GM19463 (cell line): ENCODE measurements around the gene IL18R1.

ENCODE experiments used
- ATAC-seq: cut with Tn5 transposase; IDR thresholded peaks from one replicate; pipeline ENCODE4 v1.9.1; 2021; ENCODE audit warnings: mild to moderate bottlenecking, moderate library complexity; ENCODE audit not compliant: unreplicated experiment

IL18R1 gene

DNA sequence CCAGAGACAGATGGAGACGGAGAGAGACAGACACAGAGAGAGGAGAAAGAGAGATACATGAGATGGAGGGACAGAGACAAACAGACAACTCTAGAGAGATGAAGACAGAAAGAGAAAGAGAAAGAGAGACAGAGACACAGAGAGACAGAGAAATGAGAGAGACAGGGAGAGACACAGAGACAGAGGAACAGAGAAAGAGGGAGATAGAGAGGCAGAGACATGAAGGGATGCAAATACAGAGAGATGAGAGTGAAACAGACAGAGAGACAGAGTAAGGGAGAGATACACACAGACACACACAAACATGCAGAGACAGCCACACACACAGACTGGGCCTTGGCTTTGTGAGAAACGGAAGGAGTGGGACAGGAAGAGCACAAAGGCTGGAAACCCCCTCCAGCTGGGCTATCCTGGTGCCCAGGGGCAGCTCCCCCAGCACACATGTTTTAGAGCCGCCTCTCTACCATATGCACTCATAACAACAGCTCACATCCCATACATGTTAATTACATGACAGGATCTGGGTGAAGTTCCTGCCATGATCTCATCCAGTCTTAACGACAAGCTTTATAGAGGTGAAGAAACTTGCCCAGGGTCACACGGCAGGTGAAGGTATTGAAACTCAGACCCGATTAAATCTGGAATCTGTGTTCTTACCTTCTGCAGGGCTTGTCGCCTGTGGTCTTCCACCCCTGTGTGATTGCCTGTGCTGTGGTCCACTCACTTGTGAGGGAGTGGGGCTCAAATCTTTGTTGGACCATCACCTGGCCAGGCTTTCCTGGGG is 32.4 kb downstream of the IL18R1 start:
- ATAC-seq, result peak; percentile 64

DNA sequence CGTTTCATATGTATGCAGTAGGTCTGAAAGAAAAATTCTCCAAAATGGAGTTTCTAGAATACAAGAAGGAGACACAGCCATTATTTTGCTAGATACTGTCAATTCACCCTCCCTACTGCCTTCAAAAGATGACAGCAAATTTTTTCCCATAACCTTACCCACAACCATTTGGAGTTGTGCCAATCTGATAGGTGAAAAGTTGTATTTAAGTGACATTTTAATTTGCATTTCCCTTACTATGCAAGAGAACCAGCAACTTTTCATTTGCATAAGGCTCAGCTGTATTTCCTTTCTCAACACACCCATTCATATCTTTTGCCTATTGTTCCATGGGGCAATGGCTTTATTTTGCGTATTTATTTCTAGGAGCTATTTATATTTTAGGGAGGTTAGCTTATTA is 36.0 kb downstream of the IL18R1 start:
- ATAC-seq, result no peak

DNA sequence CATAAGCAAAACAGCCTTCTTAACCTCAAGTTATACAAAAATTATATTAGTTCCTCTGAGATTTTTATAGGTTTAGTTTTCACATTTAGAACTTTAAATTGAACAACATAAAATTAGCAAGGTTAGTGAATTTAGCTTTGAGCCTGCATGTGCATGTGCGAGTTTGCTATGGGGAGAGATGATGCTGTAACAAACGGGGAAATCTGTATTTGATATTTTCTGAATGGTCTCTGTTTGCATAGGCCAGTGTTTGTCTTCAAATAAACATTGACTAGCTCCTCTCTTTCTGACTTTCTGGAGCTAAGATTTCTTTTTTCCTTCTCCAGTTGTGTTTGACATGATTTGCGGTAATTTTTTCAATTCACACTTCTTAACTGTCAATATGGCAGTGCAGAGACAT is 36.5 kb downstream of the IL18R1 start:
- ATAC-seq, result no peak

DNA sequence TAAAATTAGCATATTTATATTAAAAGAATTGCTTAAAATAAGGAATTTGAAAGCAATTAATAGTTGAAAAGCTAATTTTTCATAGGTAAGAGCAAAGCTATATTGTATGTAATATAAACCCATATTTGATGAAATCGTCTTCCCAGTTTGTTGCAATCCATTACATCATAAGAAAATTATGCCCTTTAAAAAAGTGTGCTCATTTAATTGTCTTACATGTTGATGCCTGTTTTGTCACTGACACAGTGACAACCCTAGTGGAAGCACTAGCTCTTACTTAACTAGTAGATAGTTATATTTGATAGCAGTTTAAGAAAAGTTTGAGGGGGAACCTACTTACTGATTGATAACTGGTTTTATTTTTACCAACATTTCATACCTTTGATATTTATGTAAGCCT is 37.3 kb downstream of the IL18R1 start:
- no peak for ATAC-seq

DNA sequence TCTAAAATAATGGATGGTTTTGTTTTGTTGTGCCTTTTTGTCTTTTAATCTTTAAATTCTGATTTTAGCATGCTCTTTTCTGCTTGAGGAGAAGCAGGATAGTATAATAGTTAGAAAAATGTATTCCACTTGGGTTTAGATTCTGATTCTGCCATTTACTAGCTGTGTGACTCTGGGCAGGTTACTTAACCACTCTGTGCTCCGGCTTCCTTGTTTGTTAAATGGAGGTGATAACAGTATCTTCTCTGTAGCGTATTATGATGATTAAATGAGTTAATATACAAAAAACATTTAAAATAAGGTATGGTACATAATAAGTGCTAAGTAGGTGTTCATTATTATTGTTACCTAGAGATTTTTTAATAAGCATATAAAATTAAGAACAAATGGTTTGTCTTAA is 40.4 kb downstream of the IL18R1 start:
- no peak for ATAC-seq

DNA sequence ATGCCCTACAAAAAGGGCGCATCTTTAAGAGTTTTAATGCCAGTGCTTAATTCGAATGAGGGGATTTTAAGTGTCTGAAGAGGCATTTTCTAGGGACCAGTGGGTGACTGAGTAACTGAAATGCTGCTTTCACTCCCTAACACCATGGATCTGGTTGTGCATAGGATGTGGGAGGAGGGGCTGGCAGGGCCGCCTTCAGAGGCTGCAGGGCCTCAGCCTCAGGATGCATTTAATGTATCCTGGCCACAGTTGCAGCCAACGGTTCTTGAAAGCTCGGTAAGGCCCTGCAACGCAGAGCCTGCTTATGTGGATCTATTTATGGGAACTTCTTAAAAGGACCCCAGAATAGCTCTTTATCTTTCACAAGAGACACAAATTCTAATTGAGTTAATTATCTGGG is 41.6 kb downstream of the IL18R1 start:
- no peak for ATAC-seq

DNA sequence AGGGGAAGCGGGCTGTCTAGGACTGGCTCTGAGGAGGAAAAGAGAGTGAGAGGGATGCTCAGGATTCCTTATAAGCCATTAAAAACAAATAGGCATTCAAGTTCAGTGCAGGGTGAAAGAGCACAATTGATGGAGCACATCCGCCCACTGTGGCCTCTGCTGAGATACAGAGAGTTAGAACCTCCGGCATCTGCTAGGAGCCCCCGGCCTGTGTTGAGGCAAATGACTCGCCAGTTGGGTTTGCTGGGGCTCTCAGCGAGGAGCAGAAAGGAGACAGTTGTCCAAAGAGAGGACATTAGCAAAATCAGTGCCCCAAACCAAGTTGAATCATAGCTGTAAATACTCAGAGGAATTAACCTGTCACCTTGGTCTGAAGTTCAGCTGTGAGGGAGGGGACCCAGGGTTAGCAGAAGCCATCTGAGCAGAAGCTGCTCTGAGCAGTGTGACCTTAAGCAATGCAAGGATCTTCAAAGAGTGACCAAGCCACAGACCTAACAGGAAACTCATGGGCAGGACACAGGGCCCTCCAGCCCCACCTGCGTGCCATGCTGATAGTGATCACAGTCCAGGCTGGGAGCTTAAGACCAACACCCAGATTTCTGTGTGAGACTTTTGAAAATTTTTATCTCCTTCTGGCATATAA is 44.0 kb downstream of the IL18R1 start:
- ATAC-seq, result no peak

DNA sequence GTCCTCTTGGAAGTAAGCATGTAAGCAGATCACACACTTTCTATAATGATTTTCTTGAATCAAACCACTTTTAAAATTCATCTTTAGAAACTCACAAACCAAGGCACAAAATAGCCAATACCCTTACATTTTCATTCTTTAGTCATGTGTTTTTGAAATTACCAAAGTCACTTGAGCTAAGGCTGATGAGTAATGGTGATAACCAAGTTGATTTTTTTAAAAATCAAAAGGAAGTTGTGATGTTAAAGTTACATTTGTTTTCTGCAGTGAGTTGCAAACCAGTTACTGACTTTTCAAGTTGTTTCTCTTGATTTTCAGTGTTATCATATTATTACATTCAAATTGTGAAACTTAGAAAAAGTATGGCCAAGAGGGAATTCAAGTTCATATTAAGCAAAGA is 45.9 kb downstream of the IL18R1 start:
- no peak for ATAC-seq

DNA sequence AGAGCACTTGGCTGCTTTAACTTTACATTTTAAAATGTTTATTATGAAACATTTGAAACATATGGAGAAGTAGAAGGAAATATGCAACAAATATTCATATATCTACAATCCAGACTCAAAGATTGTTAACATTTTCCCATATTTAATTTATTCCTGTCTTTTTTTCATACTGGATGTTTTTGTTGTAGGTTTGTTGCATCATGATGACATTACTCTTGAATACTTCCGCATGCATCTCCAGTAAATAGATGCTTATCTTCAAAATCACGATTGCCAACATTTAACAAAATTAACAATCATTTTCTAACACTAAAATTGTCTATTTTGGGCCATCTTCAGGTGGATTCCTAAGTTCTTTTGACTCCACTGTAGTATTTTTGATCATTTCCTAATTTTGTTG is 46.3 kb downstream of the IL18R1 start:
- no peak for ATAC-seq

DNA sequence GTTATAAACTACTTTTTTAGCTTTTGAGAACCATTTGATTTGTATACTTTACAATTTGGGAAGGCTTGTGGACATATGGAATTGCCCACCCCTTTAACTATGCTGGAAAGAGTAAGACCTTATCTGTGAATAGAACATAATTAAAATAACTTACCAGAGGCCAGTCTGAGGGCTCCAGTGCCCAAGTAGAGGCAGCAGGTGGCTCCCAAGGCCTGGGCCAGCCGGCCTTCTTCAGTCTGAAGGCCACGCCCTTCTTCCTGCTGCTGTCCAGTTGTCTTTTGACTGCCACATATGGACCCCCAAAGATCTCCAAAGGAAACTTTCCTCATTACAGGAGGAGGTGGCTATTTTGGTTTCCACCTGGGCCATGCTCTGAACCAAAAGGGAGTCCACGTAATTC is 55.4 kb downstream of the IL18R1 start:
- ATAC-seq, result no peak

DNA sequence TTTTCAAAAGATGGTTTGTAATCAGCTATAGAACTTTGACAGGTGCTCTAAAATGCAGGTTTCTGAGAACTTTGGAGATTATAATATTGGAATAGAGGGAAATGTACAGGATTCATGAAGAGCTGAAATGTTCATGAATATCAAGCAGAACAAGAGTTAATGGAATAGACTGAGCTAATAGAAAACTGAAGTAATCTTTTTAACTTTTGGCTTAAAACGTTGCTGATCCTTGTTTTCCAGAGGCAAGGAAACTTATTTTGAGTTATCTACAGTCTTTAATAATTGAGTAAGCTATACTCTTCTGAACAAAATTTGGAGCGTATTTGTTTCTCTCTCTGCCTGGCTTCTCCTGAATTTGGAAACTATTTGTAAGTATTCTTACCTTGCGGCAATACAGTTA is 56.6 kb downstream of the IL18R1 start:
- no peak for ATAC-seq

DNA sequence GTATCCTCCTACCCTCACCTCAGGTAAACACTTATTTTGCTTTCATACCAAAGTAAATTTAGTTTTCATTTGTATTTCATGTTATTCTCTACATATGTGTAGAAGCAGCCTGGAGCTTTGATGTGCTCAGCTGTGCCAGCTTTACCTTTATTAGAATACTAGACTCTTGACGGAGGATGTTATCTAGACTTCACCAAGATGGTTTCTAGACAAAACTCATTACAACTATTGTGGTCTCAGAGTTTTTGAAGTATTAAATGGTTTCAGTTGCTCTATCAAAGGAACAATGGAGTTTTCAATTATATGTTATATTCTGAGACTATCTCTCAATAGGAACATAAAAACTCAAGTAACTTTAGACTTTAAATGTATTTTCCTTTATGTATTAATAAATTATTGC is 62.4 kb downstream of the IL18R1 start:
- ATAC-seq, result peak; percentile 38

DNA sequence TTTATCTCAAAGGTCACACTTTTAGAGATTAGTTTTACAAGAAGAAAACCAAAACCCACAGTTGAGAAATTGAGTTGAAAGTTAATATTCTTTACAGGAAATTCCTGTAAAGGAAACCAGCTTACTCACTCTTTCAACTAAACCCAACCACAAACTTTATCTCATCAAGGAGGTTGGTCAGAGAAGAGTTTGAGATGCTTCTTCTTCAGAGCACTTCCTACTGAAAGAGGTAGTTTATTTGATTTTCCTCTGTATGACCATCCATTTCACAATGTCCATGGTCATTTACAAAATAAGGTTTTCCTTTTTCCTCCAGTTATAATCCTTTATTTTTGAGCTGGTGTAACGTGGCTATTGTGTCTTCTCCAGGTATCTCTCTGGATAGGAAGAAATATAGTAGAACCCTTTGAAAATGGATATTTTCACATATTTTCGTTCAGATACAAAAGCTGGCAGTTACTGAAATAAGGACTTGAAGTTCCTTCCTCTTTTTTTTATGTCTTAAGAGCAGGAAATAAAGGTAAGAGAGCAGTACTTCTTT is 62.9 kb downstream of the IL18R1 start:
- ATAC-seq, result peak; percentile 74

DNA sequence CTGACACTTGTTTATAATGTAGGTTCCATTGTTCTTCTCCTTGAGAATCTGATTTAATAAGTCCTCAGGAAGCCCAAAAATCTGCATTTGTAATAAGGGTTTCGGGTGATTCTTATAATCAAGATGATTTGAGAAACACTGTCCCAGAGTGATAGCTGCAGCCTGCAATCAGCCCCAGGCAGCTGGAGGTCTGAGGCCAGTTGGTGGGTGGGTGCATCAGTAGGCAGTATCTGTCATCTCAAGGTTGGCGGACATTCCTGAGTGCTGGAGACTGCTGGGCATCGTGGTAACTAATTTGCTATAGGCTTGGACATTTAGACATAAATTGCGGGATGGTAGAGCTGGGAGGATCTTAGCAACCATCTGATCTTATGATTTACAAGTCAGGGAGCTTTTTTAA is 64.7 kb downstream of the IL18R1 start:
- no peak for ATAC-seq

DNA sequence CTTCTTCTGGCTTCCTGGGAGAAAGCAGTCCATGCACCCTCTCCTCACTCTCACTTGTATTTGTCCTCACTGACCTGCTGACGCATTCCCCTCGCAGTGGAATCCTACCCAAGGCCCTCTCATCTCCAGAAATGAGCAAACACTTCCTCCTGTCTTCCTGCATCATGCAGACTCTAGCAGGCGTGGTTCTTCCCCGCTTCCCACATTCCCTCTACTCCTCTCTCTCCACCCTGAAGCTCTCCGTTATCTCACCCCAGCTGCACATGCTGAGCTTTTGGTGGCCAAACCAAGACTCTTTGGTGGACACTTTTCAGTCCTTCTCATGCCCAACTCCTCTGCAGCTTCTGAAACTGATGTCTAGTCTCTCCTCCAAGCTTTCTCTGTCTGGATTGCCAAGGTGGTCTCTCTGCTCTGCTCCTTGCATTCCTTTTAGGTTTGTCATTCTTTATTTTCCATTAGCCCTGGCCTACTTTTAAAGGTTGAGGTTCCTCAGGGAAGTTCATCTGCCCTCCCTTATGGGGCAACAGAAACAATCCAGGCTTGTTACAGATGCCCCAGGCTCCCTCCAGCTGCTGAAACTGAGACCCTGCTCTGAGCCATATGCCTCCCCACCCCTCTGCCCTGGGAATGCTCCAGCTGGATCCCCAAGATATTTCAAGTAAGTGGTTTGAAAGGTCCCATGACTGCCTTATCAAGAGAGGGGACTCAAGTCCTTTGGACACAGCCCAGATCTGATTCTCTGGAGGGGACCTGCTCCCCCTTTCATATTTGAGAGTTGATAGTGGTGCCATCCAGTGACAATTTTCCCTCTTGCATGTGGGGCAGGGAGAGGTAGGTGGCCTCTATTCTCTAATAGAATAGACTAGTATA is 66.5 kb downstream of the IL18R1 start:
- ATAC-seq, result no peak

DNA sequence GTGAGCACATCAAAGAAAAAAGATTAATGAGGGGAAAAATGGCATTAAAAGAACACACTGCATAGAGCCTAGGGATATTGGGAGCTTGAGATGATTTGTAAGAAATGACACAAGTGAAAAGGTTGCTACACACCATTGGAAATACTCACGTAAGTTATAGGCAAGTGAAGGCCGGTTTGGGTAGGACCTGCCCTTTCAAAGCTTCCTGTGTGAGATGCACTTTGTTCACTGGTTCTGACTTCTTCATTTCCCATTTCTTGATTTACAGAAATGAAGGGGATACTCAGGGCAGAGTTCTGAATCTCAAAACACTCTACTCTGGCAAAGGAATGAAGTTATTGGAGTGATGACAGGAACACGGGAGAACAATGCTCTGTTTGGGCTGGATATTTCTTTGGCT is 67.3 kb downstream of the IL18R1 start, which contains the start of gene IL18RAP:
Gene IL18RAP, plus strand, starts transcription at position 251 of the 400 bp plus-strand sequence. Its CDS starts 118 bp downstream, at position 369.
- ATAC-seq, result no peak

DNA sequence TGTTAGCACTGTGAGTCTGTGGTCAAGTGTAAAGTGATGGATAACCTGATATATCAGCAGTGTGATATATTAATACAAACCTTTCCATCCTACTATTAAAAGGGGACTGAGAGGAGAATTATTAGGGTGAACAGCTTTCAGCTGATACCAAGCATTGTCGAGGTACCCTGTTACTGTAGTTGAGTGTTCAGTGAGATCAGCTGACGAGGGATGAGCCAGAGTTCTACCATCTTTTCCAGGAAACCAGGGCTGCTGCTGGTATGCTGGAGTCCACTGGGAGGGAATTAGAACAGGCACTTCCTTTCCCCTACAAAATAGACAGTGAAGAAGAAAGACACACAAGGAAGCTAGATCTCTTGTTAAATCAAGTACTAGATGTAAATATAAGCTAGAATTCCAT is 67.8 kb downstream of the IL18R1 start:
- ATAC-seq, result no peak

DNA sequence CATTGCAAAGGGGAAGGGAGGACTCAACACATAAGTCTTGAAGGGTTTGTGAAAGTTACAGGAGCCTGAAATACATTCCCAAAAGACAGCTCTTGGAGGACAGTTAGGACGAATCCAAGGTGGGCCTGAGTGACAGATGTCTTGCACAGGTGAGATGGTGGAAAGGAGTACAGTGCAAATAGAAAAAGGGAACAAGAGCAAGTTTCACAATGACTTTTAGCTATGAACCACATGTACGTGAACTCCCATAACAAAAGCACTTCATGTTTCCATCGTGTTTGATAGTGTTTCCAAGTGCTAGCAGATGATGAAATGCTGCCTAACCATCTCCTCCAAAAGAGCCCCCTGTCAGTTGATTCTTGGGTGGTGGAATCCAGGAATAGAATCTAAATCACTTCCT is 69.2 kb downstream of the IL18R1 start:
- peak; percentile 84 for ATAC-seq

DNA sequence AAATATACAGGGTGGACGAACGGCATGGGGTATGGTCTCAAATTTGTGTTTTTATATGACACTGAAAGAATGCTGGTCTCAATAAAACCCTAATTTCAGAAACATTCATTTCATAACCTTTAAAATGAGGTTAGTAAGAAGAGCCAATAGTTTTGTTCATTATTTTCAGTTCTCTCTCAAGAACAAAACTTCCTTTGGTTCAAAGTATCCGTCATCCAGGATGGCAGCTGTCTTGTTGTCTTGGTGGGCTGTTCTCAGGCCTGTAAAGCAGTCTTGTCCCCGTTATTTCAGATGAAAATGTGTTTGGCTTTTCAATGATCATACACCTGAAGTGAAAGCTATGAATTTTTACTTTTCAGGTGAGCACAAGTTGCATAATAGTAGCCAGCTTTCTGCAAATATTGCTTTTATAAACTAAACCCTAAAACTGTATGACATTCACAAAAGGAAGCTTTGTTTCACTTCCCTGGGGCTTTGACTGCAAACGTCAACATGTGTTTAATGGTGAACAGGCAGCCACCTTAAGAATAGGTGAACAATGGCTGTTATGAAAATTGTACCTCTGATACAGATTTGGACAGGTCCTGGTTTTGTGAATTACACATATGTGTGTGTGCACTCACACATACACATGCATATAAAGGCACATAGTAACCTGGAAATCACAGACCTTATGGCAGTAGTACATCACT is 70.0 kb downstream of the IL18R1 start:
- ATAC-seq, result no peak

DNA sequence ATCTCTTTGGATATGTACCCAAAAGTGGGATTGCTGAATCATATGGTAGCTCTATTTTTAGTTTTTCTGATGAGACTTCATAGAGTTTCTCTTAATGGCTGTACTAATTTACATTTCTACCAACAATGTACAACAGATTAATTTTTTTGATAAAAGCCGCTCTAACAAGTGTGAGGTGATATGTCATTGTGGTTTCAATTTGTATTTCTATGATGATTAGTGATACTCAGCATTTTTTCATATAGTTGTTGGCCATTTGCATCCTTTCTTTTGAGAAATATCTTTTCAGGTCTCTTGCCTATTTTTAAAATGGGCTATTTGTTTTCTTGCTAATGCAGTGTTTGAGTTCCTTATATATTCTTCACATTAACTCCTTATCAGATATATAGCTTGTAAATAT is 71.7 kb downstream of the IL18R1 start:
- ATAC-seq, result no peak

DNA sequence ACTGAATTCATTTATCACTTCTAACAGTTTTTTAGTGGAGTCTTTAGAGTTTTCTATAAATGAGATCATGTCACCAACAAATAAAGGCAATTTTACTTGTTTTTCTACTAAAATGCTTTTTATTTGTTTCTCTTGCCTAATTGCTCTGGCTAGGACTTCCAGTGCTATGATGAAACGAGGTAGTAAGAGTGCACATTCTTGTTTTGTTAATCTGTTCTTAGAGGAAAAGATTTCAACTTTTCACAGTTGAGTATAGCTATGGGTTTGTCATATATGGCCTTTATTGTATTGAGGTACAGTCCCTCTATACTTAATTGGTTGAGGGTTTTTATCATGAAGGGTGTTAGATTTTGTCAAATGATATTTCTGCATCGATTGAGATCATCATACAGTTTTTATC is 73.0 kb downstream of the IL18R1 start:
- no peak for ATAC-seq
